B cell (primary cell): ENCODE data around the gene SPA17. TPM values are rescaled to one million over a fixed set of nuclear protein-coding genes. Genes with fewer than 3 reads are reported as not detected.

Source experiments
- ATAC-seq: fragments of 200-7000 bp; cut with Tn5 transposase; one replicate; pipeline ENCODE4 v1.10.0; 2021; ENCODE audit warnings: low read depth, mild to moderate bottlenecking, moderate number of reproducible peaks, moderate library complexity
- CTCF ChIA-PET: fragments of 350-600 bp; sonication (Branson Sonifier 250); formaldehyde crosslinking; loops from one replicate; lab custom pipeline; 2021; ENCODE audit warnings: antibody characterized with exemption, inconsistent platforms; lab: Charles Lee
- POLR2A ChIA-PET: fragments of 350-600 bp; sonication (Branson Sonifier 250); formaldehyde crosslinking; loops from one replicate; lab custom pipeline; 2021; ENCODE audit warnings: antibody characterized with exemption; lab: Charles Lee
- DNase-seq: peaks from one replicate; pipeline ENCODE4 v3.0.0; 2013
- H2AFZ ChIP-seq: 2 replicates; pipeline ENCODE4 v1.6.1; 2012; ENCODE audit warnings: mild to moderate bottlenecking, low read depth, low read length; ENCODE audit not compliant: insufficient read depth, poor library complexity, severe bottlenecking
- H3K27ac ChIP-seq, 2 donors: 1 replicate in 1 of 2; 2 replicates in 1 of 2; pipeline ENCODE4 v1.5.1; 2012 to 2013; ENCODE audit warnings: low read length in 2 of 2, mild to moderate bottlenecking in 2 of 2, moderate library complexity in 1 of 2
- H3K27me3 ChIP-seq, 4 experiments: fragments of 200-600 bp in 1 of 4; sonication (generic) in 1 of 4; replicated peaks in 1 of 4; 1 replicate in 2 of 4; 2 replicates in 2 of 4; pipeline versions ENCODE4 v1.6.1 to v1.7.0; 2013 to 2016; ENCODE audit warnings: low read length in 3 of 4, mild to moderate bottlenecking in 2 of 4, mixed read lengths in 1 of 4, moderate library complexity in 1 of 4; ENCODE audit not compliant: insufficient read depth in 4 of 4, control insufficient read depth in 3 of 4; ENCODE audit errors: control extremely low read depth in 1 of 4
- H3K36me3 ChIP-seq, 2 experiments: replicated peaks in 1 of 2; 1 replicate in 1 of 2; 2 replicates in 1 of 2; pipeline versions ENCODE4 v1.6.1 to v1.7.1; 2013; ENCODE audit warnings: low read length in 1 of 2; ENCODE audit not compliant: insufficient read depth in 2 of 2, control insufficient read depth in 1 of 2; ENCODE audit errors: control extremely low read depth in 1 of 2, extremely low read depth in 1 of 2
- H3K4me1 ChIP-seq, 2 donors: fragments of 200-600 bp in 1 of 2; sonication (generic) in 1 of 2; 1 replicate in 1 of 2; 2 replicates in 1 of 2; pipeline versions ENCODE4 v1.5.1 to v1.6.1; 2013 to 2017; ENCODE audit warnings: low read length in 2 of 2; ENCODE audit not compliant: control insufficient read depth in 2 of 2, insufficient read depth in 2 of 2
- H3K4me2 ChIP-seq: replicated peaks from 2 replicates; pipeline ENCODE3; 2012; ENCODE audit warnings: mild to moderate bottlenecking, low read depth, low read length; ENCODE audit not compliant: poor library complexity, severe bottlenecking
- H3K4me3 ChIP-seq, 5 experiments: fragments of 200-600 bp in 1 of 5; sonication (generic) in 1 of 5; 1 replicate in 3 of 5; 2 replicates in 2 of 5; pipeline versions ENCODE4 v1.5.1 to v1.7.0; 2011 to 2016; ENCODE audit warnings: low read length in 4 of 5, mild to moderate bottlenecking in 4 of 5, low read depth in 2 of 5, control low read depth in 1 of 5, moderate library complexity in 1 of 5; ENCODE audit not compliant: insufficient read depth in 1 of 5; ENCODE audit errors: control extremely low read depth in 1 of 5, extremely low read depth in 1 of 5
- H3K79me2 ChIP-seq: fragments of 200-600 bp; sonication (generic); one replicate; pipeline ENCODE4 v1.6.0; 2016; ENCODE audit warnings: low read length; ENCODE audit not compliant: control insufficient read depth, insufficient read depth
- H3K9ac ChIP-seq: fragments of 200-600 bp; sonication (generic); 2 replicates; pipeline ENCODE4 v1.6.1; 2017; ENCODE audit warnings: mild to moderate bottlenecking, low read length, moderate library complexity
- H3K9me3 ChIP-seq, 3 donors: one replicate each; pipeline versions ENCODE4 v1.6.1 to v1.7.1; 2013; ENCODE audit warnings: low read length in 2 of 3; ENCODE audit not compliant: control insufficient read depth in 2 of 3, insufficient read depth in 1 of 3; ENCODE audit errors: control extremely low read depth in 1 of 3
- H4K20me1 ChIP-seq: 2 replicates; pipeline ENCODE4 v1.6.0; 2012; ENCODE audit warnings: mild to moderate bottlenecking, low read length; ENCODE audit not compliant: insufficient read depth, control insufficient read depth, poor library complexity, severe bottlenecking
- H3K27ac Mint-ChIP-seq: one replicate; pipeline ENCODE4 v1.8.0; 2021; ENCODE audit warnings: mixed read lengths
- H3K27me3 Mint-ChIP-seq: one replicate; pipeline ENCODE4 v1.8.0; 2021; ENCODE audit warnings: mixed read lengths
- H3K4me1 Mint-ChIP-seq: one replicate; pipeline ENCODE4 v1.8.0; 2021; ENCODE audit warnings: mixed read lengths
- H3K4me3 Mint-ChIP-seq: one replicate; pipeline ENCODE4 v1.8.0; 2021; ENCODE audit warnings: mixed read lengths
- H3K9me3 Mint-ChIP-seq: one replicate; pipeline ENCODE4 v1.8.0; 2022; ENCODE audit warnings: mixed read lengths; ENCODE audit not compliant: insufficient read depth
- CTCF ChIP-seq: fragments of 200-600 bp; IDR thresholded peaks from one replicate; pipeline ENCODE4 v1.8.0; 2022; ENCODE audit warnings: antibody characterized with exemption, mild to moderate bottlenecking
- EZH2 ChIP-seq: IDR thresholded peaks from 2 replicates; pipeline ENCODE4 v1.6.1; 2012; ENCODE audit warnings: borderline replicate concordance, low read depth, mild to moderate bottlenecking, moderate library complexity, low read length; ENCODE audit not compliant: insufficient read depth, poor library complexity, severe bottlenecking
- WGBS: methylation state at CpG from one replicate; pipeline ENCODE4 v1.1.5; 2013; ENCODE audit warnings: missing lambda C conversion rate; ENCODE audit not compliant: insufficient coverage; 5-methylcytosine and 5-hydroxymethylcytosine counted together
- intact Hi-C: fragments of 100-400 bp; cut with micrococcal nuclease; formaldehyde crosslinking; loops from one replicate; pipeline ENCODE4 v1.10.0; 2022
- polyA plus RNA-seq: library from polyadenylated mRNA; depleted of rRNA; stranded (reverse); fragments of >200 nt; gene quantifications from 2 replicates; pipeline ENCODE4 v1.2.3, GENCODE V29; 2012
- total RNA-seq, 2 donors: library from RNA; stranded (reverse); fragments of 120-200 nt in 1 of 2; gene quantifications; 1 replicate in 1 of 2; 2 replicates in 1 of 2; pipeline versions ENCODE4 v1.2.3 to v1.2.4, GENCODE V29; 2013 to 2022

Gene SPA17
- total and polyA plus RNA-seq, 2 donors (not counting 1 experiment from before 2014, with no cell fraction given), result 0.21 to 0.76 TPM

GRCh38 chr11:124682443-124682842 is 8.7 kb downstream of the SPA17 start:
- peaks cover 10 to 27% (median 13%) of the 10 kb centered on the region in 3 donors for H3K9me3 ChIP-seq
- no peaks in the 10 kb centered on the region for H3K36me3 ChIP-seq
- CTCF ChIA-PET, result no interaction called here
- H3K9ac ChIP-seq, result no peak overlapping the region
- no peaks in the 10 kb centered on the region for H3K27me3 ChIP-seq
- H3K4me1 ChIP-seq, result no peaks in the 10 kb centered on the region
- no CpG with 5 or more reads among the region's 1 CpG for WGBS
- H4K20me1 ChIP-seq, result no peaks in the 10 kb centered on the region
- intact Hi-C loops, result no loop called here
- POLR2A ChIA-PET, result interaction anchor here (0.7 kb wide), 1 partner anchor 114 kb away, joined by 4 read pairs; no protein-coding TSS in a partner anchor
- H3K9me3 Mint-ChIP-seq, result peaks cover 20% of the 10 kb centered on the region
- H3K79me2 ChIP-seq, result no peaks in the 10 kb centered on the region
- H3K4me2 ChIP-seq, result no peak overlapping the region
- no peak for DNase-seq
- H2AFZ ChIP-seq, result no peak overlapping the region
- H3K27ac ChIP-seq, result no peak overlapping the region
- H3K27me3 Mint-ChIP-seq, result peaks cover 4% of the 10 kb centered on the region
- no peak overlapping the region for H3K27ac Mint-ChIP-seq
- TF ChIP-seq EZH2 (no peak), CTCF (no peak)
- no peak overlapping the region for H3K4me3 Mint-ChIP-seq
- ATAC-seq, result no peak
- no peak overlapping the region for H3K4me3 ChIP-seq
- H3K4me1 Mint-ChIP-seq, result no peaks in the 10 kb centered on the region

GRCh38 chr11:124693142-124693541 is 19.4 kb downstream of the SPA17 start:
- no peaks in the 10 kb centered on the region for H3K36me3 ChIP-seq
- no peaks in the 10 kb centered on the region for H3K4me1 Mint-ChIP-seq
- H3K27ac ChIP-seq, result no peak overlapping the region
- no peak overlapping the region for H3K4me3 Mint-ChIP-seq
- no peak overlapping the region for H3K4me3 ChIP-seq
- no peaks in the 10 kb centered on the region for H3K9me3 Mint-ChIP-seq
- no peaks in the 10 kb centered on the region for H3K79me2 ChIP-seq
- H2AFZ ChIP-seq, result no peak overlapping the region
- WGBS, result no CpG with 5 or more reads among the region's 2 CpGs
- no peaks in the 10 kb centered on the region for H3K27me3 Mint-ChIP-seq
- ChIA-PET CTCF (interaction anchor here (1.2 kb wide), 1 partner anchor 14 kb away, joined by 3 read pairs; no protein-coding TSS in a partner anchor), POLR2A (no interaction called here)
- no peak for ATAC-seq
- TF ChIP-seq EZH2 (no peak), CTCF (no peak)
- H3K9me3 ChIP-seq, result peaks cover 0 to 4% (median under 1%) of the 10 kb centered on the region in 3 donors
- no peak overlapping the region for H3K27ac Mint-ChIP-seq
- no peak for DNase-seq
- no peak overlapping the region for H3K4me2 ChIP-seq
- H4K20me1 ChIP-seq, result no peaks in the 10 kb centered on the region
- intact Hi-C loops, result no loop called here
- H3K9ac ChIP-seq, result no peak overlapping the region
- no peaks in the 10 kb centered on the region for H3K27me3 ChIP-seq
- no peaks in the 10 kb centered on the region for H3K4me1 ChIP-seq
